Measurements from ENCODE around the gene ZNF385B. TPM values are rescaled to one million over a fixed set of nuclear protein-coding genes. Genes with fewer than 3 reads are reported as not detected.

The ZNF385B gene
- total RNA-seq, 1 experiment from 2014 or later, result 2.2 TPM

GRCh38 chr2:179483131-179483530, 378.3 kb downstream of the ZNF385B start:
- Mint-ChIP-seq H3K4me1 (peaks cover 5% of the 10 kb centered on the region; the same call in 1 of the 2 replicates), H3K9me3 (no peaks in the 10 kb centered on the region), H3K27ac (no peak overlapping the region), H3K27me3 (ENCODE audit: low read depth) (no peaks in the 10 kb centered on the region), H3K36me3 (no peaks in the 10 kb centered on the region), H3K4me3 (no peak overlapping the region)
- ChIA-PET POLR2A (no interaction called here), CTCF (no interaction called here)
- no peak for ATAC-seq
- TF ChIP-seq ARID4B (CRISPR knock-in tag; IDR thresholded peaks at IDR 0.05; ENCODE audit: borderline replicate concordance) (no peak), NR2C2 (CRISPR knock-in tag; IDR thresholded peaks at IDR 0.05) (no peak), SP1 (CRISPR knock-in tag; conservative IDR thresholded peaks at IDR 0.05) (no peak), ZNF423 (CRISPR knock-in tag; IDR thresholded peaks at IDR 0.05) (no peak), RORB (CRISPR knock-in tag; IDR thresholded peaks at IDR 0.05) (no peak), SMAD4 (CRISPR knock-in tag; IDR thresholded peaks at IDR 0.05) (no peak), USF1 (CRISPR knock-in tag; IDR thresholded peaks at IDR 0.05) (no peak), ZNF219 (CRISPR knock-in tag; IDR thresholded peaks at IDR 0.05; ENCODE audit: borderline replicate concordance) (no peak), HMGXB4 (CRISPR knock-in tag; IDR thresholded peaks at IDR 0.05) (no peak), KAT7 (CRISPR knock-in tag; IDR thresholded peaks at IDR 0.05; ENCODE audit: borderline replicate concordance) (no peak), PRRX2 (CRISPR knock-in tag; IDR thresholded peaks at IDR 0.05) (no peak), TEAD4 (CRISPR knock-in tag; IDR thresholded peaks at IDR 0.05) (no peak), ATF2 (CRISPR knock-in tag; IDR thresholded peaks at IDR 0.05; ENCODE audit: borderline replicate concordance, low read depth) (no peak), NFATC4 (CRISPR knock-in tag; IDR thresholded peaks at IDR 0.05) (no peak), ZMAT4 (CRISPR knock-in tag; IDR thresholded peaks at IDR 0.05) (no peak), CBFB (CRISPR knock-in tag; IDR thresholded peaks at IDR 0.05; ENCODE audit: low read depth) (no peak), E2F4 (CRISPR knock-in tag; IDR thresholded peaks at IDR 0.05; ENCODE audit: borderline replicate concordance, low read depth) (no peak)
- DNase-seq (ENCODE audit: low spot score), result no peak

- no peak for DNase-seq (ENCODE audit: low spot score)
- Mint-ChIP-seq H3K36me3 (no peaks in the 10 kb centered on the region), H3K27me3 (ENCODE audit: low read depth) (no peaks in the 10 kb centered on the region), H3K4me3 (no peak overlapping the region), H3K9me3 (no peaks in the 10 kb centered on the region), H3K27ac (peak overlapping the region; percentile 18; the same call in 1 of the 2 replicates), H3K4me1 (peaks cover 5% of the 10 kb centered on the region; the same call in 1 of the 2 replicates)
- POLR2A ChIA-PET, result no interaction called here
- TF ChIP-seq ZSCAN18 (CRISPR knock-in tag; IDR thresholded peaks at IDR 0.05), result no peak
- TF ChIP-seq ZNF121 (CRISPR knock-in tag; IDR thresholded peaks at IDR 0.05), result no peak
- no peak for TF ChIP-seq PREB (CRISPR knock-in tag; IDR thresholded peaks at IDR 0.05; ENCODE audit: borderline replicate concordance)
- no peak for TF ChIP-seq HMGXB4 (CRISPR knock-in tag; IDR thresholded peaks at IDR 0.05)
- CTCF ChIA-PET, result no interaction called here
- no peak for ATAC-seq
Measured at GRCh38 chr2:179479947-179480346, 381.5 kb downstream of the ZNF385B start.
